Measurements from ENCODE around the gene ATRX.

GRCh38 chrX:77694491-77694890 is 91.5 kb downstream of the ATRX start:
- TF ChIP-seq CTCF (IDR thresholded peaks at IDR 0.05 in 2 of 3, conservative IDR thresholded peaks at IDR 0.05 in 1 of 3; ENCODE audit: borderline replicate concordance in 1 of 3, insufficient read depth in 1 of 3, low read depth in 2 of 3, low read length in 2 of 3) (no peak), ZNF274 (IDR thresholded peaks at IDR 0.05; ENCODE audit: low read depth, low read length) (no peak), SP1 (IDR thresholded peaks at IDR 0.05; ENCODE audit: low read depth) (no peak)
